Measurements from ENCODE around the gene KRT85. TPM values are rescaled to one million over a fixed set of nuclear protein-coding genes. Genes with fewer than 3 reads are reported as not detected.

KRT85 gene
- total and polyA plus RNA-seq, 3 donors from 2014 or later: 0.71 to 1.5 (median 0.74) TPM

DNA sequence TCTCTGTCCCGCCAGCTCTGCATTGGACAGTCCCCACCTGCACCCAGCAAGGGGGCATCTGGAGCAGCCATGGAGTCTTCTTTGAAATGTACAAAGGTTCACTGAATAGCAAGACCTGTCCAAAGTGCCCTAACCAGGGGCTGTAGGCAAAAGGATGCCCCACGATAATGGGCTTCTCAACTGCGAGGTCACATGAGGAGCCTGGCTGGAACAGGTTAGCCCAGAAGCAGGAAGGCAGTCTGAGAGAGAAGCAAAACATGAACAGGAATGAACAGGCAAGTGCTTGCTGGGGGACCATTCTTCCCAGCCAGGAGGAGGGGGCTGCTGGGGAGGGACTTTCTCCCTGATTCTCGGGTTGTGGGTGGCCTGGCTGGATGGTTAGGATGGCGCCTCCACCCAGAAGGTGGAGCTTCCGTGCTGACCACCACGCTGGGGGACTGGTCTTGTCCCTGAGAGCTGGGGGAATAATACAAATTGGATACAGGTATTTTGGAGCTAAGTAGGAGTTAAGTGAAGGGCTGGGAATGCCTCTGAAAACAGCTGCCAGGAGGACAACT, 7.1 kb downstream of the KRT85 start:
- intact Hi-C loops (cut with DNase I; ENCODE audit: low total_unique reads): no loop called here
- no peak for DNase-seq
- WGBS, 2 donors: 92 to 94% methylated on average over 7 of the region's 7 CpGs

DNA sequence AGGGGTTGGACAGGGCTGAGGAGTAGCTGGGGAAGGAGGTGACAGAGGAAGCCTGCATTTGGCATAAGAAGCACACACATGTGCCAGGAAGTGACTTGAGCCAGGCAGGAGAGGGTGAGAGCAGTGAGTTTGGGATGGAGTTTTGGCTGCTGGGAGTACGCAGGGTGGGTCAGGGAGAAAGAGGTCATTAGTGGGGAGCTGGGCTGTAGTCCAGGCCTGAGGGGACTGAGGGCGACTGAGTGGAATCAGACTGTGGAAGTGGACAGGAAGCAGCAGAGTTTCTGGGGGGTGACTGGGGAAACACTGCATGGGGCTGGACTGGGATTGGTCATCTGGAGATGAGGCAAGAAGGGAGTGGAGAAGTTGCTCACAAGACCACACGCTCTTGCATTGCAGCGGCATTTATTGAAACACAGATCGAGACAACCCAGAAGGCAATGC, 7.6 kb downstream of the KRT85 start:
- Histone ChIP-seq H3K4me3 (no peak overlapping the region), H3K27ac (no peak overlapping the region), H3K9me3 (no peaks in the 10 kb centered on the region), H3K36me3 (ENCODE audit: low read depth, missing control alignments) (no peaks in the 10 kb centered on the region), H3K4me1 (no peaks in the 10 kb centered on the region), H3K27me3 (no peaks in the 10 kb centered on the region)
- 80 to 82% methylated on average over 5 of the region's 5 CpGs for WGBS, 2 donors
- intact Hi-C loops (cut with DNase I; ENCODE audit: low total_unique reads): no loop called here
- no peak for TF ChIP-seq POLR2A (IDR thresholded peaks at IDR 0.05)
- TF ChIP-seq, protein P1, sequence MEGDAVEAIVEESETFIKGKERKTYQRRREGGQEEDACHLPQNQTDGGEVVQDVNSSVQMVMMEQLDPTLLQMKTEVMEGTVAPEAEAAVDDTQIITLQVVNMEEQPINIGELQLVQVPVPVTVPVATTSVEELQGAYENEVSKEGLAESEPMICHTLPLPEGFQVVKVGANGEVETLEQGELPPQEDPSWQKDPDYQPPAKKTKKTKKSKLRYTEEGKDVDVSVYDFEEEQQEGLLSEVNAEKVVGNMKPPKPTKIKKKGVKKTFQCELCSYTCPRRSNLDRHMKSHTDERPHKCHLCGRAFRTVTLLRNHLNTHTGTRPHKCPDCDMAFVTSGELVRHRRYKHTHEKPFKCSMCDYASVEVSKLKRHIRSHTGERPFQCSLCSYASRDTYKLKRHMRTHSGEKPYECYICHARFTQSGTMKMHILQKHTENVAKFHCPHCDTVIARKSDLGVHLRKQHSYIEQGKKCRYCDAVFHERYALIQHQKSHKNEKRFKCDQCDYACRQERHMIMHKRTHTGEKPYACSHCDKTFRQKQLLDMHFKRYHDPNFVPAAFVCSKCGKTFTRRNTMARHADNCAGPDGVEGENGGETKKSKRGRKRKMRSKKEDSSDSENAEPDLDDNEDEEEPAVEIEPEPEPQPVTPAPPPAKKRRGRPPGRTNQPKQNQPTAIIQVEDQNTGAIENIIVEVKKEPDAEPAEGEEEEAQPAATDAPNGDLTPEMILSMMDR (IDR thresholded peaks at IDR 0.05): no peak
- no peak for DNase-seq

More for the DNA sequence above, 7.1 kb downstream of the KRT85 start:
- Histone ChIP-seq H3K27ac (no peak overlapping the region), H3K4me3 (no peak overlapping the region), H3K36me3 (ENCODE audit: low read depth, missing control alignments) (no peaks in the 10 kb centered on the region), H3K4me1 (no peaks in the 10 kb centered on the region), H3K9me3 (no peaks in the 10 kb centered on the region), H3K27me3 (no peaks in the 10 kb centered on the region)
- no peak for TF ChIP-seq POLR2A (IDR thresholded peaks at IDR 0.05)
- TF ChIP-seq, protein P1 (IDR thresholded peaks at IDR 0.05): no peak

DNA sequence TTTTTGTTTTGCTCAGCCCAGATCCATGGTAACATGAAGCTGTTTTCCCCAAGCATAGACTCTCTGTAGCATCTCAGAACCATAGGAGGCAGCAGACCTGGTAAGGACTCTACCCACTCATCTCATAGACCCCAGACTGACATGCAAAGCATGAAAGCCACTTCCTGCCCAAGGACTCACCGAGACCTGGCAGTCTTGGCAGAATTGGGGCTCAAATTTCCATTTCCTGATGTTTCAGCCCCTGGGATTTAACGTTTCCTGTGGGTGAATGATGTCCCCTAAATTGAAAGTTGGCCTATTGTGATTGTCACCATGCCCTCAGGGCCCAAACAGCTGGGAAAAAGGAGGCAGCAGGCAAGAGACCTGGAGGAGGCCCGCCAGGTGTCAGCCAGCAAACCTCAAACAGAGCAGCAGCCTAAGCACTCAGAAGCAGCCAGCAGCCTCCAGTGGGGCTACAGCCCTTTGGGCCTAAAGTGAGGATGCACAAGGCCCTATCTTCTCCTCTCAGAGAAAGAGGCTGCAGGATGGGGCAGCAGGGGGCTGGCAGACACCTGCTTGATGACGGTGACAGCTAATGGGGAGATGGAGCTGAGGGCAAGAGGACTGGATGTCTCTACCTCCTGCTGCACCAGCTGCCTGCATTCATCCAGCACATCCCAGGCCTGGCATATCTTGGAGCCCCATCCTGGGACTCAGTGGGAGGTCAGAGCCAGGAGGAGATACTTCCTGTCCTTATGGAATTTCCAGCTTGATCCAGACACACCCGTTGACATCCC, 8.5 kb downstream of the KRT85 start:
- Histone ChIP-seq H3K27me3 (no peaks in the 10 kb centered on the region), H3K9me3 (no peaks in the 10 kb centered on the region), H3K27ac (no peak overlapping the region), H3K36me3 (ENCODE audit: low read depth, missing control alignments) (no peaks in the 10 kb centered on the region), H3K4me3 (no peak overlapping the region), H3K4me1 (no peaks in the 10 kb centered on the region)
- no peak for DNase-seq
- TF ChIP-seq, protein P1 (IDR thresholded peaks at IDR 0.05): no peak
- no peak for TF ChIP-seq POLR2A (IDR thresholded peaks at IDR 0.05)
- intact Hi-C loops (cut with DNase I; ENCODE audit: low total_unique reads): no loop called here
- 81 to 85% methylated on average over 4 to 5 of the region's 5 CpGs for WGBS, 2 donors

DNA sequence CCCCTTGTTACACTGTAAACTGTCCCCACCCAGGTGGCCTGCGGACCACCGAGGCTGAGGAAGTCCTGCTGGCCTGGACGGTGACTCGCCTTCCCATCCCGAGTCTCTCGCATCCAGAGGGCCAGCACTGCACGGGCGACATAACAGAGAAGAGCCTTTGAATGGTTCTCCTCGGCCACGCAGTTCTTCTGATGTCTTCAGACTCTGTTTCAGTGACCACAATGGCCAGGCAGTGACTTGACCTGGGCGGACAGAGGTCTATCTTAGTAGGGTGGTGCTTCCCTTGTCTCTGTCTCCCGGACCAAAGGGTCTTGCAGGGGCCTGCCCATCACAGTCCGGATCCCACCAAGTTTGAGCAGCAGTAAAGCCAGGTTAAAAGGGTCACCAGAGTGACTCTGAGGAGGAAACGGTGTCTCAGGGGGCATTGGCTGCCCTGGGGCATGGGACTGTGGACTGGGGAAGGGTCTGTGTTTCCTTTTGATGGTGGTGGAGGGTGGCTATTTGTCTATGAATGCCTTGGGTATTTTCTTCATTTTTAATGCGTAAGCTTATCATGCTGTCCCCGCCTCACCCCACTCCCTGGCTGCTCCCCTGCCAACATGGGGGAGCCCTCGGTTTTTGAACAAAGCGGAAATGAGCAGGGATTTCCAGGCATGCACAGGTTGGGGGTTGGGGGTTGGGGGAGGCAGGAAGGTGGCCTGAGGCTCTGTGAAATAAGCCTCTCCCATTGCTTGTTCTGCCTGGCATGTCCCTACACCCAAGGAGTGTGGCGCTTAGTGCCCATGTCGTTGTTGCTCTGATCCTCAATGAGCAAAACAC, 10.3 kb downstream of the KRT85 start:
- H3K9me3 ChIP-seq: no peaks in the 10 kb centered on the region
- no peaks in the 10 kb centered on the region for H3K36me3 ChIP-seq (ENCODE audit: low read depth, missing control alignments)
- intact Hi-C loops (cut with DNase I; ENCODE audit: low total_unique reads): no loop called here
- no peak for DNase-seq
- no peaks in the 10 kb centered on the region for H3K4me1 ChIP-seq
- no peak overlapping the region for H3K27ac ChIP-seq
- TF ChIP-seq POLR2A (IDR thresholded peaks at IDR 0.05): no peak
- TF ChIP-seq, protein P1 (IDR thresholded peaks at IDR 0.05): no peak
- no peaks in the 10 kb centered on the region for H3K27me3 ChIP-seq
- no peak overlapping the region for H3K4me3 ChIP-seq
- 80 to 86% methylated on average over 19 to 20 of the region's 20 CpGs for WGBS, 2 donors

Data from testis (tissue), 3 donors.